AG10803 (cell line): Measurements from ENCODE around the gene UHRF1.

Experiments
- DNase-seq: peaks from one replicate; pipeline ENCODE4 v3.0.0; 2010; ENCODE audit warnings: low read depth
- H3K4me3 ChIP-seq: 2 replicates; pipeline ENCODE4 v1.5.1; 2011; ENCODE audit warnings: mild to moderate bottlenecking, low read length, control low read depth
- CTCF ChIP-seq: conservative IDR thresholded peaks from 2 replicates; pipeline ENCODE4 v1.5.1; 2011; ENCODE audit warnings: mild to moderate bottlenecking, low read length, control low read depth, inconsistent platforms

Gene UHRF1

GRCh38 chr19:4966591-4966990, 57.3 kb downstream of the UHRF1 start:
- DNase-seq: no peak
- H3K4me3 ChIP-seq: no peak overlapping the region
- TF ChIP-seq CTCF: no peak

- no peak for TF ChIP-seq CTCF
- peak overlapping the region; percentile 66 for H3K4me3 ChIP-seq
- DNase-seq: peak; percentile 51
Measured at GRCh38 chr19:4967738-4968461, 58.6 kb downstream of the UHRF1 start.

GRCh38 chr19:4968462-4969291, 59.4 kb downstream of the UHRF1 start, which contains the start of gene KDM4B:
Gene KDM4B (plus strand): TSS chr19:4969113. CDS start chr19:5032891, 63,778 bp downstream.
- TF ChIP-seq CTCF: no peak
- peak within 1 kb of the TSS; percentile 82 for H3K4me3 ChIP-seq
- peak; percentile 100 for DNase-seq

- TF ChIP-seq CTCF: no peak
- H3K4me3 ChIP-seq: peak overlapping the region; percentile 82
- DNase-seq: no peak
Measured at GRCh38 chr19:4969292-4969771, 60.0 kb downstream of the UHRF1 start.

GRCh38 chr19:4969772-4970531, 60.7 kb downstream of the UHRF1 start:
- peak overlapping the region; percentile 82 for H3K4me3 ChIP-seq
- no peak for TF ChIP-seq CTCF
- DNase-seq: peak; percentile 24

- no peak for DNase-seq
- peak overlapping the region; percentile 82 for H3K4me3 ChIP-seq
- no peak; the same call in 1 of the 2 replicates for TF ChIP-seq CTCF
Measured at GRCh38 chr19:4970558-4971423, 61.5 kb downstream of the UHRF1 start.
